Keratinocyte (primary cell): Measurements from ENCODE around the gene AKAP6. TPM values are rescaled to one million over a fixed set of nuclear protein-coding genes. Genes with fewer than 3 reads are reported as not detected.

Experiments used
- DNase-seq: peaks from one replicate; pipeline ENCODE4 v3.0.0-alpha.2; 2011; ENCODE audit warnings: low read depth, missing footprints, low spot score
- FAIRE-seq: peaks from 2 replicates; lab custom pipeline; 2011; peaks lifted over from hg19 to GRCh38; lab: Jason Lieb, UNC
- H2AFZ ChIP-seq: 2 replicates; pipeline ENCODE4 v1.6.0; 2012; ENCODE audit warnings: low read length, control low read depth, inconsistent platforms; ENCODE audit not compliant: control insufficient read depth
- H3K27ac ChIP-seq: 2 replicates; pipeline ENCODE4 v1.5.1; 2011; ENCODE audit warnings: low read length; ENCODE audit not compliant: control insufficient read depth, insufficient read depth
- H3K27me3 ChIP-seq: 3 replicates; pipeline ENCODE4 v1.6.0; 2011; ENCODE audit warnings: low read length; ENCODE audit not compliant: control insufficient read depth, insufficient read depth; ENCODE audit errors: extremely low read depth
- H3K36me3 ChIP-seq, 2 experiments: 2 replicates in 1 of 2; 3 replicates in 1 of 2; pipeline ENCODE4 v1.5.1; 2011; ENCODE audit warnings: low read length in 2 of 2, mild to moderate bottlenecking in 1 of 2; ENCODE audit not compliant: control insufficient read depth in 2 of 2, insufficient read depth in 2 of 2; ENCODE audit errors: extremely low read depth in 1 of 2
- H3K4me1 ChIP-seq: 3 replicates; pipeline ENCODE4 v1.5.1; 2011; ENCODE audit warnings: low read length; ENCODE audit not compliant: control insufficient read depth, insufficient read depth; ENCODE audit errors: extremely low read depth
- H3K4me2 ChIP-seq: 3 replicates; pipeline ENCODE4 v1.6.0; 2011; ENCODE audit warnings: low read depth, low read length; ENCODE audit not compliant: control insufficient read depth, insufficient read depth; ENCODE audit errors: extremely low read depth
- H3K4me3 ChIP-seq, 3 experiments: fragments of 200-600 bp in 1 of 3; sonication (generic) in 1 of 3; 2 replicates in 2 of 3; 3 replicates in 1 of 3; pipeline ENCODE4 v1.5.1; 2011 to 2016; ENCODE audit warnings: low read length in 3 of 3, mild to moderate bottlenecking in 3 of 3, control low read depth in 2 of 3, inconsistent platforms in 1 of 3, low read depth in 1 of 3, mixed read lengths in 1 of 3, mixed run types in 1 of 3, moderate library complexity in 1 of 3; ENCODE audit not compliant: control insufficient read depth in 2 of 3, insufficient read depth in 2 of 3; ENCODE audit errors: extremely low read depth in 1 of 3
- H3K79me2 ChIP-seq: 2 replicates; pipeline ENCODE4 v1.6.0; 2012; ENCODE audit warnings: low read length; ENCODE audit not compliant: control insufficient read depth, insufficient read depth
- H3K9ac ChIP-seq: 3 replicates; pipeline ENCODE4 v1.6.0; 2011; ENCODE audit warnings: low read length; ENCODE audit not compliant: control insufficient read depth, insufficient read depth; ENCODE audit errors: extremely low read depth
- H3K9me1 ChIP-seq: 3 replicates; pipeline ENCODE4 v1.6.0; 2011; ENCODE audit warnings: low read length; ENCODE audit not compliant: control insufficient read depth, insufficient read depth; ENCODE audit errors: extremely low read depth
- H3K9me3 ChIP-seq: 2 replicates; pipeline ENCODE4 v1.5.1; 2012; ENCODE audit warnings: low read depth, low read length; ENCODE audit not compliant: control insufficient read depth
- H4K20me1 ChIP-seq: 3 replicates; pipeline ENCODE4 v1.6.0; 2011; ENCODE audit warnings: low read length; ENCODE audit not compliant: control insufficient read depth, insufficient read depth; ENCODE audit errors: extremely low read depth
- CTCF ChIP-seq, 3 experiments: IDR thresholded peaks in 1 of 3; conservative IDR thresholded peaks in 1 of 3; optimal IDR thresholded peaks in 1 of 3; 2 replicates in 2 of 3; 3 replicates in 1 of 3; pipeline versions ENCODE3 to v1.5.1; 2011; ENCODE audit warnings: low read length in 3 of 3, mild to moderate bottlenecking in 3 of 3, moderate library complexity in 2 of 3, control low read depth in 1 of 3, inconsistent platforms in 1 of 3; ENCODE audit not compliant: insufficient read depth in 2 of 3; ENCODE audit errors: extremely low read depth in 1 of 3
- EZH2 ChIP-seq: IDR thresholded peaks from one replicate; pipeline ENCODE4 v1.6.1; 2012; ENCODE audit warnings: inconsistent platforms, mild to moderate bottlenecking, low read length, moderate library complexity
- dilution Hi-C: fragments of 300-500 bp; cut with MboI; formaldehyde crosslinking; loops from one replicate; pipeline ENCODE4 v1.7.0; 2020; ENCODE audit warnings: low sequenced_read_pairs; ENCODE audit not compliant: extremely low pct_ligation_motif_present
- polyA plus RNA-seq, 5 experiments: library from polyadenylated mRNA; depleted of rRNA in 3 of 5; stranded (reverse) in 3 of 5; stranded (forward) in 1 of 5; unstranded in 1 of 5; fragments of >200 nt; gene quantifications; 1 replicate in 1 of 5; 2 replicates in 3 of 5; 3 replicates in 1 of 5; pipeline versions ENCODE4 v1.2.1 to v1.2.3, GENCODE V29; 2011 to 2012; ENCODE audit warnings: missing spikeins in 2 of 5, low read depth in 1 of 5, low replicate concordance in 1 of 5

The AKAP6 gene
- polyA plus RNA-seq, 1 donor (not counting 4 experiments of a cell fraction or from before 2014, with no cell fraction given), result 2.0 TPM

GRCh38 chr14:32754209-32754608 lies 425.1 kb downstream of the AKAP6 start:
- no peak overlapping the region for H3K27ac ChIP-seq
- FAIRE-seq (no peak), DNase-seq (no peak)
- dilution Hi-C loops, result no loop called here
- H4K20me1 ChIP-seq, result no peaks in the 10 kb centered on the region
- H3K9me1 ChIP-seq, result no peaks in the 10 kb centered on the region
- H3K36me3 ChIP-seq, result no peaks in the 10 kb centered on the region
- H3K4me1 ChIP-seq, result no peaks in the 10 kb centered on the region
- H2AFZ ChIP-seq, result no peak overlapping the region
- TF ChIP-seq EZH2 (no peak), CTCF (optimal IDR thresholded peaks at IDR 0.05 in 1 of 3, IDR thresholded peaks at IDR 0.05 in 1 of 3, conservative IDR thresholded peaks at IDR 0.05 in 1 of 3; ENCODE audit: extremely low read depth in 1 of 3, insufficient read depth in 2 of 3, low read length in 3 of 3) (no peak)
- H3K27me3 ChIP-seq, result no peaks in the 10 kb centered on the region
- H3K9ac ChIP-seq, result no peak overlapping the region
- no peak overlapping the region for H3K4me3 ChIP-seq
- no peak overlapping the region for H3K4me2 ChIP-seq
- H3K9me3 ChIP-seq, result no peaks in the 10 kb centered on the region
- H3K79me2 ChIP-seq, result no peaks in the 10 kb centered on the region

GRCh38 chr14:32756173-32756572 lies 427.1 kb downstream of the AKAP6 start:
- dilution Hi-C loops, result no loop called here
- H2AFZ ChIP-seq, result no peak overlapping the region
- H3K9ac ChIP-seq, result no peak overlapping the region
- H3K9me3 ChIP-seq, result no peaks in the 10 kb centered on the region
- no peaks in the 10 kb centered on the region for H3K9me1 ChIP-seq
- no peaks in the 10 kb centered on the region for H3K79me2 ChIP-seq
- FAIRE-seq (no peak), DNase-seq (no peak)
- H3K27ac ChIP-seq, result no peak overlapping the region
- no peaks in the 10 kb centered on the region for H3K4me1 ChIP-seq
- H3K4me2 ChIP-seq, result no peak overlapping the region
- H3K36me3 ChIP-seq, result no peaks in the 10 kb centered on the region
- H4K20me1 ChIP-seq, result no peaks in the 10 kb centered on the region
- TF ChIP-seq EZH2 (no peak), CTCF (optimal IDR thresholded peaks at IDR 0.05 in 1 of 3, IDR thresholded peaks at IDR 0.05 in 1 of 3, conservative IDR thresholded peaks at IDR 0.05 in 1 of 3; ENCODE audit: extremely low read depth in 1 of 3, insufficient read depth in 2 of 3, low read length in 3 of 3) (no peak)
- no peak overlapping the region for H3K4me3 ChIP-seq
- H3K27me3 ChIP-seq, result no peaks in the 10 kb centered on the region
